IPS DF 19.7 (cell line): ENCODE data around the gene IRF3.

Experiments
- DNase-seq: peaks from one replicate; pipeline ENCODE4 v3.0.0-alpha.2; 2013; ENCODE audit warnings: low read depth, low spot score

IRF3 gene

GRCh38 chr19:49687566-49688316, 22.1 kb upstream of the IRF3 start:
- no peak for DNase-seq

- no peak for DNase-seq
These were observed 21.5 kb upstream of the IRF3 start for GRCh38 chr19:49687150-49687549.

GRCh38 chr19:49686503-49687088, 20.9 kb upstream of the IRF3 start:
- DNase-seq = no peak

GRCh38 chr19:49685845-49686332, 20.2 kb upstream of the IRF3 start:
- DNase-seq = no peak

DNA sequence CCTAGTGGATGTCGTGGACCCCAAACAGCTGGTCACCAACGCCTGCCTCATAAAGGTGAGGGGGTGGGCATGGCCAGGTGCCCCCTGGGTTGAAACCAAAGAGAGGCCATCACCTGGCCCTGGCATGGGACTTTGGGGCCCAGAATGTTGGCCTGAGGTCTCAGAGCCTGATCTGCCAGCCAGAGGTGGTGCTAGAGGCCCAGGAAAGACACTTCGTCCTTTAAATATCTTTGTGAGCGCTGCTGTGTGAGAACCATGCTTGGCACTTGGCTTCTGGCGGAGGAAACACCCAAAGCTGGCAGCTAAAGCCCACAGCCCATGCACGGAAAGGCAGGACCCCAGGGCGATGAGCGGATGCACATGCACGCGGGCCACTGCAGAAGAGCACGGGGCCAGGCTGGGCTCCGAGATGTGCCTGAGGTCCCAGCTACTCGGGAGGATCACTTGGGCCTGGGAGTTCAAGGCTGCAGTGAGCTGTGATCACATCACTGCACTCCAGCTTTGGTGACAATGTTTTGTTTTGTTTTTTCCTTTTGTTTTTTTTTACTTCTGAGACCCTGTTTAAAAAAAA, 19.4 kb upstream of the IRF3 start:
- no peak for DNase-seq

DNA sequence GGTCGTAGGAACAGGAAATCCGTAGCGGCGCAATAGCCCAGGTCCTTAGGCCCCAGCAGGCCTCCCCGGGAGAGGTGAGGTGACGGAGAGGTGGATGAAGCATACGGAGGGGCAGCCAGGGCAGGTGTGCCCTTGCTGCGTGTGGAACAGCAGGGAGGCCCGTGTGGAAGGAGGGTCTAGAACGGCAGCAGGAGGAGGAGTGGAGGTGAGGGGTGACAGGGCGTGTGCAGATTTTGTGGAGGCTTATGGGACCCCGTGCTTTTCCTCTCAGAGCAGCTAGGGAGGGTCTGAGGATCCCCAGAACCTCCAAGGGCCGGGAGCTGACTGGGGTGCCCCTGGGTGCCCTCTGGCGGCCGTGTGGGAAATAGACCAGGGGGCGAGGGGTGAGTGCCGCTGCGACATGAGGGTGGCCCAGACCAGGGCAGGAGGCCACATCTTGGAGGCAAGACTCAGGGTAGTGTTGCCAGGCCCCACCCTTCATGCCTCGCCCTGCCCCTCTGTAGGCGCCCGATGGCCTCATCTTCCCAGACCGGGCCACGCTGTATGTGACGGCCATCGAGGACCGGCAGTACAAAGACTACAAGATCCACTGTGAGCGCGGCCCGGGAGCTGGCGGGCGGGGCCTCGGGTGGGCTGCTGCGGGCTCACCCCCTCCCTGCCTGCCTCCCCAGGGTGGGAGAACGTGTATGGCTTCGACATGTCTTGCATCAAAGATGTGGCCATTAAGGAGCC, 18.8 kb upstream of the IRF3 start:
- no peak for DNase-seq

GRCh38 chr19:49683814-49684250, 18.2 kb upstream of the IRF3 start:
- no peak for DNase-seq

GRCh38 chr19:49682274-49682673, 16.6 kb upstream of the IRF3 start:
- no peak for DNase-seq

- DNase-seq = no peak
These were observed 16.2 kb upstream of the IRF3 start for GRCh38 chr19:49681830-49682229.

GRCh38 chr19:49680421-49681351, 15.0 kb upstream of the IRF3 start:
- no peak for DNase-seq

DNA sequence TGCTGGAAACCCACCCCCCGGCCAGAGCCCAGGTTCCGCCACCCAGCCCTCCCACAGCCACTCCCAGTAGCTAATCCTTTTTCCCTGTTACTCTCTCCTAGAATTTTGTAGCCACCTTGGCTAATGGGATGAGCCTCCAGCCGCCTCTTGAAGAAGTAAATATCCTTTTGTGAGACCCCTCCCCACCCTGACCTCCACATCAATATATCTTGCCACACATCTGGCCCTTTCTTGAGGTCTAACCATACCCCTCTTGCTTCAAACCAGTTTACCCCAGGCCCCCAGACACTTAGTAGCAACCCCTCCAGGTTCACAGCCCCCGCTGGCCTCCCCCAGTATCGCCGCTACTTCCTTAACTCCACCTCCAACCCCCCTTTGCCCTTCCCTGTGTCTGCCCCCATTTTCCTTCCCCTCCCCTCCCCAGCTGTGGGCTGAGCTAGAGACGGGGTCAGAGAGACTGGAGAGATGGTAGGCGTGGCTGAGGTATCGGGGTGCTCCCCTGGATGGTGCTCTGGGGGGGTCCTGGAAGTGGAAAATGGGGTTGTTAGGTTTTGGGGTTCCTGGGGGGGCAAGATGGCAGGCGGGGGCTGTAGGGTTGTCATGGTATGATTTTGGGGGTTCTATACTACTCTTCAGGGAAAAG, 14.2 kb upstream of the IRF3 start:
- no peak for DNase-seq

DNA sequence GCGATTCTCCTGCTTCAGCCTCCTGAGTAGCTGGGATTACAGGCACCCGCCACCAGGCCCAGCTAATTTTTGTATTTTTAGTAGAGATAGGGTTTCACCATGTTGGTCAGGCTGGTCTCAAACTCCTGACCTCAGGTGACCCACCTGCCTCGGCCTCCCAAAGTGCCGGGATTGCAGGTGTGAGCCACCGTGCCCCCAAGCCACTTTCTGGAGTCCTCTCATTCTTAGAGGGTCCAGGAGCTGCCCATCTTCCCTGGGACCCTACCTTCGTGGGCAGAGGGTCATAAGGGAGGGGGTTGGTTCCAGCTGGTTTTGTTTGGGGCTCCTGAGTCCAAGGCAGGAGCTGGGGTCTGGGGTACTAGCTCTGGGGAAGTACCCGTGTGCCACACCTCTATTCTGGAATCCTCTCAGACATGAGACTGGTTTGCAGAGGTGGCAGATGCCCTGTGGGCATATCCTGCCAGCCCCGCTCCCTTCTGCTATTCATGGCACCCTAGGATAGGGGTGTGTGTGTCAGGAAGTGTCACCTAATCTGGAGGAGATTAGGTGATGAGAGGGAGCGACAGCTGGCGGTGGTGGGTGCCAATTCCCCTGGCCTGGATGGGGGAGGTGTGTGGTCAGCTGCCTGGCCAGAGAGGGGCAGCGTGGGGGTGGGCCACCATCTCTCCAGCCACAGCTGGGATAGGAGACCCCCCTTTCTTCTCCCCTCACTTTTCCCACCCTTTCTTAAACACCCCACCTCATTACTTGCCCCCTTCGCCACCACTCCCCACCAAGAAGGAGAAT, 13.5 kb upstream of the IRF3 start:
- DNase-seq = no peak

GRCh38 chr19:49677901-49678674, 12.4 kb upstream of the IRF3 start:
- no peak for DNase-seq

GRCh38 chr19:49677231-49677900, 11.7 kb upstream of the IRF3 start, which contains the start of gene PRMT1:
Gene PRMT1 (plus strand): TSS chr19:49677271. CDS start chr19:49677281, 10 bp downstream.
- no peak for DNase-seq

DNA sequence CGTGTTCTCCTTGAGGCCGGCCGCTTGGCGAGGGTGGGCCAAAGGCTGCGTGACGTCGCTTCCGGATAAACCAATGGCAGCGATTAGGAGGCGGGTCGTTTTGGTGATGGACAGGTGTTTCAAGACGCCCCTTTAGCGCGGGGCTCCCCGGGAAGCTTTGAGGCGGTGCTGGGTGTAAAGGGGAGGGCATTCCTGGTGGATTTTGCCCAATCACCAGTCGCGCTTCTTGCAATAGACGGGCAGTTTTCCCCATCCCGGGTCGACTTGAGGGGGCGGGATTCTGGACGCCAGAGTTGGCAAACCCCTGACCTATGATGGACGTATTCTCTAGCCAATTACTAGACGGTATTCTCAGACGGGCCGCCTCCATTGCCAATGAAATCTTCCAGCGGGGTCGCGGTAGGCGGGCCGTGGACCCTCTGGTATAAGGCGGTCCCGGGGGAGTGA, 11.2 kb upstream of the IRF3 start:
- peak; percentile 97 for DNase-seq

DNA sequence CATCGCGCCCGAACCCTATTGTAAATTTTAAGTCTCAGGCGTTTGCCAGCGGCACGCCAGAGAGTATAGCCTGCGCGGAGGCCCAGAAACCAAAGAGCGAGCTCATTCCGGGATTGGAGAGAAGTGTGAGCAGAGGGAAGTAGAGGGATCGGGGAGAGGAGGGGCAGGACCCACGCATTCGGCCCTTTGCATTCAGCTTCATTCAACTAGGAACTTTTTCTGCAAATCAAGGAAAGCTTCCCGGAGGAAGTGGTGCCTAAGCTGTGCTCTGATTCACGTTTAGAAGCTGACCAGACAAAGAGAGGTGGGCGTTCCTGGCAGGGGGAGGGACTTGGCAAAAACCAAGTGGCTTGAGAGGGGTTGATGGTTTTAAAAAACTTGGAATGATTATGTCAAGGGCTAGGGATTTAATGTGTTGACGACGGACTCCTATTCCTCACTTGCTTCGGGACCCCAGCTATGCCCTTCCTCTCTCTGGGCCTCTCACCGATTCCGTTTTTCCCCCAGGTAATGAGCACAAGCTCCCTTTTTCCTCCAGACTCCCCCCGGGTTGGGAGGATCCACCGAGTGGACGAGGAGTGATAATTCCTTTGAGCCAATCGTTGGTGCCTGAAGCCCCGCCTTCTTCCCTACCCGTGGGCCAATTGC, 10.6 kb upstream of the IRF3 start:
- no peak for DNase-seq

- no peak for DNase-seq
These were observed 6.7 kb upstream of the IRF3 start for GRCh38 chr19:49672131-49672919.
